PFSK-1 (cell line): ENCODE results near the gene SELENBP1.

ENCODE experiments used
- FOXP2 ChIP-seq: optimal IDR thresholded peaks from 2 replicates; pipeline ENCODE3; 2011; ENCODE audit warnings: borderline replicate concordance, control low read depth, inconsistent platforms; ENCODE audit not compliant: insufficient read depth; ENCODE audit errors: extremely low read length, extremely low read depth
- POLR2AphosphoS5 ChIP-seq: IDR thresholded peaks from 2 replicates; pipeline ENCODE4 v1.6.1; 2012; ENCODE audit warnings: low read depth, mild to moderate bottlenecking, control low read depth, low read length, moderate library complexity
- SIN3A ChIP-seq: IDR thresholded peaks from 2 replicates; pipeline ENCODE4 v1.6.1; 2012; ENCODE audit warnings: mild to moderate bottlenecking, low read length, moderate library complexity, borderline replicate concordance; ENCODE audit not compliant: insufficient read depth
- TAF1 ChIP-seq: IDR thresholded peaks from 2 replicates; pipeline ENCODE4 v1.6.1; 2012; ENCODE audit warnings: low read length, control low read depth, borderline replicate concordance; ENCODE audit not compliant: insufficient read depth
- TF ChIP-seq, protein P1 (sequence below), 2 experiments: IDR thresholded peaks; 2 replicates each; pipeline versions ENCODE4 v1.6.1 to v1.8.0; 2011 to 2012; ENCODE audit warnings: low read depth in 2 of 2, low read length in 2 of 2, control low read depth in 1 of 2, inconsistent platforms in 1 of 2, mild to moderate bottlenecking in 1 of 2, moderate library complexity in 1 of 2; ENCODE audit not compliant: insufficient read depth in 1 of 2

The SELENBP1 gene

DNA sequence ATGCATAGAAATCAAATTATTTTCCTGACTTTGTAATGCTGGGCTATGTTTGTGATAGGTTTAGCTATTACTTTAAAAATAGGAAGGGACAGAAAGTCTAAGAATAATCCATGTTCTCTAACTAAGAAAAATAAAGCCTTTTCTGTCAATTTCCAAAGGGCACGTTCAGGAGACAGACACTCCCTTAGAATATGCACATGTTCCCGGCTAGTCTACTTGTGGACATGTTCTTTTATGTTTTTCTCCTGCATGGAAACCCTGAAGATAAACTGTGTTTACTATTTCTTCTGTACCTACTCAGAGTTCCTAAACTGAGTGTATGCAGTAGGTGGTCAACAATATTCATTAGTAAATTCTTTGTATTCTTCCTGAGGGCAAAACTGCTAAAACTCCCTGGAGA, 39.4 kb upstream of the SELENBP1 start:
- no peak for TF ChIP-seq POLR2AphosphoS5
- TF ChIP-seq, protein P1, sequence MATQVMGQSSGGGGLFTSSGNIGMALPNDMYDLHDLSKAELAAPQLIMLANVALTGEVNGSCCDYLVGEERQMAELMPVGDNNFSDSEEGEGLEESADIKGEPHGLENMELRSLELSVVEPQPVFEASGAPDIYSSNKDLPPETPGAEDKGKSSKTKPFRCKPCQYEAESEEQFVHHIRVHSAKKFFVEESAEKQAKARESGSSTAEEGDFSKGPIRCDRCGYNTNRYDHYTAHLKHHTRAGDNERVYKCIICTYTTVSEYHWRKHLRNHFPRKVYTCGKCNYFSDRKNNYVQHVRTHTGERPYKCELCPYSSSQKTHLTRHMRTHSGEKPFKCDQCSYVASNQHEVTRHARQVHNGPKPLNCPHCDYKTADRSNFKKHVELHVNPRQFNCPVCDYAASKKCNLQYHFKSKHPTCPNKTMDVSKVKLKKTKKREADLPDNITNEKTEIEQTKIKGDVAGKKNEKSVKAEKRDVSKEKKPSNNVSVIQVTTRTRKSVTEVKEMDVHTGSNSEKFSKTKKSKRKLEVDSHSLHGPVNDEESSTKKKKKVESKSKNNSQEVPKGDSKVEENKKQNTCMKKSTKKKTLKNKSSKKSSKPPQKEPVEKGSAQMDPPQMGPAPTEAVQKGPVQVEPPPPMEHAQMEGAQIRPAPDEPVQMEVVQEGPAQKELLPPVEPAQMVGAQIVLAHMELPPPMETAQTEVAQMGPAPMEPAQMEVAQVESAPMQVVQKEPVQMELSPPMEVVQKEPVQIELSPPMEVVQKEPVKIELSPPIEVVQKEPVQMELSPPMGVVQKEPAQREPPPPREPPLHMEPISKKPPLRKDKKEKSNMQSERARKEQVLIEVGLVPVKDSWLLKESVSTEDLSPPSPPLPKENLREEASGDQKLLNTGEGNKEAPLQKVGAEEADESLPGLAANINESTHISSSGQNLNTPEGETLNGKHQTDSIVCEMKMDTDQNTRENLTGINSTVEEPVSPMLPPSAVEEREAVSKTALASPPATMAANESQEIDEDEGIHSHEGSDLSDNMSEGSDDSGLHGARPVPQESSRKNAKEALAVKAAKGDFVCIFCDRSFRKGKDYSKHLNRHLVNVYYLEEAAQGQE (IDR thresholded peaks at IDR 0.05; ENCODE audit: insufficient read depth in 1 of 2, low read depth in 2 of 2, low read length in 2 of 2) = no peak
- TF ChIP-seq SIN3A = no peak
- TF ChIP-seq TAF1 = no peak
- no peak for TF ChIP-seq FOXP2

DNA sequence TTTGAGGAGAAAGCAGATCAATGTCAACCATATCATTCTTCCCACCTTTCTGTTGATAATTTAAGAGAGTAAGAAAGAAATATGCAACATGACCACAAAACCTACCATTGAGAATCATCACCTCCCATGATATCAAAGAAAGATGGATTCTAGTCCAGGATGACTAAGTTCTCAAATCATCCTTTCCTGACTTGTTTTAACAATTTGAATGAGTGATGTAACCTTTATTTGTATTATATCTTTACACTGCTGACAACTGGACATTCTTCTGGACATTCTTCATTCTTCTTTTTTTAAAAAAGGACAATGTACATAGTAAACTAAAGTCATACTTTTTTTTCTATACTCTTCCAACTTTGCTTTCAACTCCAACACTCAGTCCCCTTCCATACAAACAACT, 36.4 kb upstream of the SELENBP1 start:
- TF ChIP-seq TAF1 = no peak
- no peak for TF ChIP-seq FOXP2
- no peak for TF ChIP-seq SIN3A
- no peak for TF ChIP-seq POLR2AphosphoS5
- TF ChIP-seq, protein P1 (IDR thresholded peaks at IDR 0.05; ENCODE audit: insufficient read depth in 1 of 2, low read depth in 2 of 2, low read length in 2 of 2) = no peak

DNA sequence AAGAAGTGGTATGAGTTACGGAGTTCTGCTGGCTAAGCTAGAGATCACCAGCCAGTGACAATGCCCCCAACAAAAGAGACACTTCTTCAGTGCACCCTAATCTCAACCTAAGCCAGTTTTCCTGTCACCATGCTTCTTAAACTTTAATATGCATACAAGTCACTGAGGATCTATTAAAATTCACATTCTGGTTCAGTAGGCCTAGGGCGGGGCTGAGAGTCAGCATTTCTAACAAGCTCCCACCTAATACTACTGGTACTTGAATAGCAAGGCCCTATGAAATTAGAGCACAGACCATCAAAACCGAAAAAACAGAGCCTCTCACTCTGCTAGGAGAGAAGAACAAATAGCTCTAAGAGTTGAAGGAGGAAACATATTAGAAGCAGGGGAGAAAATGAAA, 34.8 kb upstream of the SELENBP1 start:
- TF ChIP-seq SIN3A = no peak

DNA sequence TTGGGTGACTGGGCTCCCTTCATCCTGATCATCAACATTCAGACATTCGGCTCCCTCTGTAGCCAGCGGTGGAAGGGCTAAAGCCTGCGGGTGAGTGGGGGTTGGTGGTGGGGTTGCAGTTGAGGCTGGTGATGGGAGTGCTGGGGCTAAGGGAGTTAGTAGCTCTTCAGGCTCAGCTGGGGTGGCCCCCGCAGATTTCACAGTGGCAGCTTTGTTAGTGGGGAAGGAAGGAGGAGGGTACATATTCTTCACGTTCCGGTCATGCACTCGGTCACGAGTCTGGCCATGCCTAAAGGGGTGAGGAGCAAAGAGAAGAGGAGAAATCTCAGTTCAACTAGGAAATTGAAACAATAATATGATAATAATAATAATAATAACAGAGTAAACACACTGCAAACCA, 33.7 kb upstream of the SELENBP1 start:
- no peak for TF ChIP-seq TAF1
- TF ChIP-seq SIN3A = no peak
- TF ChIP-seq, protein P1 (IDR thresholded peaks at IDR 0.05; ENCODE audit: insufficient read depth in 1 of 2, low read depth in 2 of 2, low read length in 2 of 2) = no peak
- TF ChIP-seq POLR2AphosphoS5 = no peak
- no peak for TF ChIP-seq FOXP2

DNA sequence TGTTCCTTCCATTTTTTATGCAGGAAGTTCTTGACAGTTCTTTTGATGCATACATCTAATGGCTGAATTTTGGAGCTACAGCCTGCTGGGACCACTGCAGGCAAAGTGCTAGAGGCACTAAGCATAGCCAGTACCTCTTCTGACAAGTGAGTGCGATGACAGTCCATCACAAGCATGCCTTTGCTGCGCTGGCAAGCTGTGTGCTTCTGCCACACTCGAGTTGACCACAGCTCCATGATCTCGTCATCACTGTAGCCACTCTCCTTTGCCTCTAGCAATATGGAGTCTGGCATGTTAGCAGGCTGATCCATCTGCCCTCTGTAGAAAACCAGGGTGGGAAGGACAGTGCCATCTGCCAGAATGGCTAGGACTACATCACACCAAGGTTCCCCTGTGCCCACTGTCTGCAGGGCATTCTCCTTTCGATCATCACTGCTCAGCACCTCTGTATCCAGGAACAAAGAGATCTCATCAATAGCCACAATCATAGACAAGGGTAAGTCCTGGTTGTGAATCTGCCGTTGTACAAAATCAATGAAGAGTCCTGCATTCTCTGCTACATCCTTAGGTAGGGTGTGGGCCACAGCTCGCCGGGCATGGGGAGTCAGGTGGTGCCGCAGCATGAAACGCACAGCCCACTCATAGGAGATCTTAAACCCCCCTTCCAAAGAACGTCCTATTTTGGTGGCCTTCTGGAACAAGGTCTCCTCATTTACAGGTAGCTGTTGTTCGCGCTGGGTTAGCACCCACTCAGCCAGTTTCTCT, 32.9 kb upstream of the SELENBP1 start:
- TF ChIP-seq POLR2AphosphoS5 = no peak
- no peak for TF ChIP-seq SIN3A
- TF ChIP-seq, protein P1 (IDR thresholded peaks at IDR 0.05; ENCODE audit: insufficient read depth in 1 of 2, low read depth in 2 of 2, low read length in 2 of 2) = no peak
